ENCODE measurements around the gene PARVB.
"Not testable (repeated sequence)": the region's sequence is repeated elsewhere in the genome, so short reads cannot be mapped to it uniquely, and the experiment has no call there.

PARVB gene

GRCh38 chr22:43998679-43999264, 25.3 kb upstream of the PARVB start:
- no peak for DNase-seq

- no peak for DNase-seq
These were observed 24.7 kb upstream of the PARVB start for GRCh38 chr22:43999378-43999777.

- no peak for DNase-seq
These were observed 24.0 kb upstream of the PARVB start for GRCh38 chr22:44000123-44000522.

- DNase-seq: no peak
These were observed 22.6 kb upstream of the PARVB start for GRCh38 chr22:44001521-44001920.

GRCh38 chr22:44002324-44002723, 21.8 kb upstream of the PARVB start:
- no peak for DNase-seq

GRCh38 chr22:44002997-44003396, 21.1 kb upstream of the PARVB start:
- no peak for DNase-seq

GRCh38 chr22:44003405-44004103, 20.5 kb upstream of the PARVB start:
- no peak for DNase-seq

GRCh38 chr22:44004104-44004460, 20.0 kb upstream of the PARVB start:
- no peak for DNase-seq

- DNase-seq: no peak
These were observed 18.6 kb upstream of the PARVB start for GRCh38 chr22:44005524-44005923.

GRCh38 chr22:44012162-44012561, 11.9 kb upstream of the PARVB start:
- DNase-seq: no peak

GRCh38 chr22:44012591-44012990, 11.5 kb upstream of the PARVB start:
- DNase-seq: no peak

GRCh38 chr22:44014241-44014640, 9.9 kb upstream of the PARVB start:
- DNase-seq: no peak

- not testable (repeated sequence) for DNase-seq
These were observed 7.5 kb upstream of the PARVB start for GRCh38 chr22:44016586-44016985.

- no peak for DNase-seq
These were observed 5.5 kb upstream of the PARVB start for GRCh38 chr22:44018594-44018993.

- no peak for DNase-seq
These were observed 4.7 kb upstream of the PARVB start for GRCh38 chr22:44019416-44019815.

- DNase-seq: peak; percentile 77
These were observed 4.3 kb upstream of the PARVB start for GRCh38 chr22:44019846-44020245.

- DNase-seq: peak; percentile 63
These were observed 3.1 kb upstream of the PARVB start for GRCh38 chr22:44020981-44021380.

- DNase-seq: peak; percentile 52
These were observed 456 bp upstream of the PARVB start for GRCh38 chr22:44023404-44024287.

- DNase-seq: no peak
These were observed 1.3 kb downstream of the PARVB start for GRCh38 chr22:44025171-44026065.

GRCh38 chr22:44026066-44026629, 2.0 kb downstream of the PARVB start:
- no peak for DNase-seq

GRCh38 chr22:44026630-44027511, 2.8 kb downstream of the PARVB start:
- DNase-seq: peak; percentile 80

Data from fibroblast of skin of right biceps (primary cell).